PC-3 (cell line): Measurements from ENCODE around the gene GZMH. TPM values are rescaled to one million over a fixed set of nuclear protein-coding genes. Genes with fewer than 3 reads are reported as not detected.
"Not testable (repeated sequence)": the region's sequence is repeated elsewhere in the genome, so short reads cannot be mapped to it uniquely, and the experiment has no call there.

Source experiments
- ATAC-seq: fragments of 200-7000 bp; cut with Tn5 transposase; 2 replicates; pipeline ENCODE4 v1.9.1; 2020; ENCODE audit warnings: mild to moderate bottlenecking, moderate library complexity
- BruUV-seq: library from RNA; stranded (reverse); fragments of 400-500 nt; replicated peaks from 2 replicates; lab custom pipeline; 2021; lab: Mats Ljungman, UMichigan
- CTCF ChIA-PET: fragments of 300-600 bp; sonication (Branson Sonifier 250); formaldehyde crosslinking; loops from one replicate; lab custom pipeline; 2022; ENCODE audit warnings: antibody characterized with exemption; lab: Charles Lee
- POLR2A ChIA-PET: fragments of 300-600 bp; sonication (Branson Sonifier 250); formaldehyde crosslinking; loops from one replicate; lab custom pipeline; 2022; ENCODE audit warnings: antibody characterized with exemption; ENCODE audit not compliant: unreplicated experiment; lab: Charles Lee
- DNase-seq: peaks from one replicate; pipeline ENCODE4 v3.0.0-alpha.2; 2015
- H2AFZ ChIP-seq: fragments of 300-600 bp; sonication (generic); 2 replicates; pipeline ENCODE4 v1.6.0; 2016; ENCODE audit warnings: antibody characterized with exemption, low read length
- H3F3A ChIP-seq: fragments of 300-600 bp; sonication (generic); one replicate; pipeline ENCODE4 v1.6.0; 2017; ENCODE audit warnings: antibody characterized with exemption, low read length, control low read depth, mild to moderate bottlenecking; ENCODE audit not compliant: unreplicated experiment
- H3K27ac ChIP-seq: fragments of 300-600 bp; sonication (generic); 2 replicates; pipeline ENCODE4 v1.5.1; 2016; ENCODE audit warnings: mild to moderate bottlenecking, low read length
- H3K27me3 ChIP-seq: fragments of 300-600 bp; sonication (generic); 2 replicates; pipeline ENCODE4 v1.6.1; 2016; ENCODE audit warnings: low read length, mixed read lengths
- H3K36me3 ChIP-seq: fragments of 300-600 bp; sonication (generic); 2 replicates; pipeline ENCODE4 v1.6.1; 2016; ENCODE audit warnings: low read depth, mixed run types, low read length, mixed read lengths
- H3K4me1 ChIP-seq: fragments of 300-600 bp; sonication (generic); 2 replicates; pipeline ENCODE4 v1.5.1; 2016; ENCODE audit warnings: low read length; ENCODE audit not compliant: insufficient read depth
- H3K4me2 ChIP-seq: fragments of 300-600 bp; sonication (generic); 2 replicates; pipeline ENCODE4 v1.6.0; 2016; ENCODE audit warnings: low read length
- H3K4me3 ChIP-seq: fragments of 300-600 bp; sonication (generic); 2 replicates; pipeline ENCODE4 v1.5.1; 2016; ENCODE audit warnings: mild to moderate bottlenecking, low read length, mixed read lengths
- H3K79me2 ChIP-seq: fragments of 300-600 bp; sonication (generic); 2 replicates; pipeline ENCODE4 v1.6.1; 2017; ENCODE audit warnings: low read length, mixed read lengths
- H3K9ac ChIP-seq: fragments of 300-600 bp; sonication (generic); 2 replicates; pipeline ENCODE4 v1.6.0; 2016; ENCODE audit warnings: mild to moderate bottlenecking, low read length
- H3K9me2 ChIP-seq: fragments of 300-600 bp; sonication (generic); replicated peaks from 2 replicates; pipeline ENCODE4 v1.6.1; 2016; ENCODE audit warnings: mixed run types, low read length, mixed read lengths
- H3K9me3 ChIP-seq: fragments of 300-600 bp; sonication (generic); 2 replicates; pipeline ENCODE4 v1.6.1; 2016; ENCODE audit warnings: low read length, mixed read lengths
- H4K20me1 ChIP-seq: fragments of 300-600 bp; sonication (generic); 2 replicates; pipeline ENCODE4 v1.6.1; 2016; ENCODE audit warnings: low read length, mixed read lengths
- EZH2 ChIP-seq: fragments of 300-600 bp; sonication (generic); IDR thresholded peaks from one replicate; pipeline ENCODE4 v1.6.1; 2017; ENCODE audit warnings: antibody characterized with exemption, mild to moderate bottlenecking, low read length; ENCODE audit not compliant: unreplicated experiment
- EZH2phosphoT487 ChIP-seq: fragments of 300-600 bp; sonication (generic); IDR thresholded peaks from 2 replicates; pipeline ENCODE4 v1.6.1; 2018; ENCODE audit warnings: mild to moderate bottlenecking, antibody characterized with exemption, low read length, borderline replicate concordance
- intact Hi-C: fragments of 100-400 bp; cut with micrococcal nuclease; formaldehyde crosslinking; loops from 2 replicates; pipeline ENCODE4 v1.9.0; 2023
- total RNA-seq: library from RNA; depleted of rRNA; stranded (reverse); fragments of >200 nt; gene quantifications from 2 replicates; pipeline ENCODE4 v1.2.3, GENCODE V29; 2014
- TF ChIP-seq, protein P1 (sequence below): fragments of 300-600 bp; sonication (generic); conservative IDR thresholded peaks from 2 replicates; pipeline ENCODE4 v1.5.1; 2017; ENCODE audit warnings: antibody characterized with exemption, low read depth, mild to moderate bottlenecking, low read length

GZMH gene
- total RNA-seq, 1 experiment from 2014 or later, result not detected

DNA sequence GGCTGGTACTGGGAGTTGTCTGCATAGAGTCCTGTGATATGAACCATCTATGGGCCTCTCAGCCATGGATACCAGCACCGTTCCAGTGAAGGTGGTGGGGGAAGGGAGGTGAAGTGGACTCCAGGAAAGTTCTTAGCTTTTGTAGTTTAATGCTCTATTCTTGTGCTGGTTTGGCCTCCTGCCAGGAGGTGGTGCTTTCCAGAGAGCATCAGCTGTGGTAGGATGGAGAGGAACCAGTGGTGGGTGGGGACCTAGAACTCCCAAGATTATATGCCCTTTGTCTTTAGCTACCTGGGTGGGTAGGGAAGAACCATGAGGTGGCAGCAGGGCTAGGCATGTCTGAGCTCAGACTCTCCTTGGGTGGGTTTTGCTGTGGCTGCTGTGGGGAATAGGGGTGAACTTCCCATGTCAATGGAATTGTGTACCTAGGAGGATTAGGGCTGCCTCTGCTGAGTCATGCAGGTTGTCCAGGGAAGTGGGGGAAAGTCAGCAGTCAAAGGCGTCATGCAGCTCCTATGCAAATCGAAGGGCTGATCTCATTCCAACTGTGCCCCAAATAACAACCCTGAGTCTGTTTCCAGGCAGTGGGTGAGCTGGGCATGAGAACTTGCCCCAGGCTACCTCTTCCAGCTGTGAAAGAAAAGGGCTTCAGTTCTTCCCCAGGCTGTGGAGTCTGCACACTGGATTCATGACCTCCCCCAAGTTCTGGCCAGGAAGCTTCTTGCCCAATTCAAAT lies 14.2 kb downstream of the GZMH start:
- Histone ChIP-seq H3K27me3 (no peaks in the 10 kb centered on the region), H3K9me2 (no peaks in the 10 kb centered on the region), H3K9ac (no peak overlapping the region), H3K4me1 (no peaks in the 10 kb centered on the region), H3K4me3 (no peak overlapping the region), H3K27ac (no peak overlapping the region), H3K9me3 (no peaks in the 10 kb centered on the region), H2AFZ (no peak overlapping the region), H4K20me1 (no peaks in the 10 kb centered on the region), H3F3A (no peaks in the 10 kb centered on the region), H3K79me2 (no peaks in the 10 kb centered on the region), H3K4me2 (no peak overlapping the region), H3K36me3 (no peaks in the 10 kb centered on the region)
- intact Hi-C loops, result no loop called here
- POLR2A ChIA-PET, result no interaction called here
- no TSS peak for BruUV-seq
- no peak for ATAC-seq
- DNase-seq, result no peak
- TF ChIP-seq, protein P1, sequence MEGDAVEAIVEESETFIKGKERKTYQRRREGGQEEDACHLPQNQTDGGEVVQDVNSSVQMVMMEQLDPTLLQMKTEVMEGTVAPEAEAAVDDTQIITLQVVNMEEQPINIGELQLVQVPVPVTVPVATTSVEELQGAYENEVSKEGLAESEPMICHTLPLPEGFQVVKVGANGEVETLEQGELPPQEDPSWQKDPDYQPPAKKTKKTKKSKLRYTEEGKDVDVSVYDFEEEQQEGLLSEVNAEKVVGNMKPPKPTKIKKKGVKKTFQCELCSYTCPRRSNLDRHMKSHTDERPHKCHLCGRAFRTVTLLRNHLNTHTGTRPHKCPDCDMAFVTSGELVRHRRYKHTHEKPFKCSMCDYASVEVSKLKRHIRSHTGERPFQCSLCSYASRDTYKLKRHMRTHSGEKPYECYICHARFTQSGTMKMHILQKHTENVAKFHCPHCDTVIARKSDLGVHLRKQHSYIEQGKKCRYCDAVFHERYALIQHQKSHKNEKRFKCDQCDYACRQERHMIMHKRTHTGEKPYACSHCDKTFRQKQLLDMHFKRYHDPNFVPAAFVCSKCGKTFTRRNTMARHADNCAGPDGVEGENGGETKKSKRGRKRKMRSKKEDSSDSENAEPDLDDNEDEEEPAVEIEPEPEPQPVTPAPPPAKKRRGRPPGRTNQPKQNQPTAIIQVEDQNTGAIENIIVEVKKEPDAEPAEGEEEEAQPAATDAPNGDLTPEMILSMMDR, result no peak
- no peak for TF ChIP-seq EZH2phosphoT487
- no peak for TF ChIP-seq EZH2
- CTCF ChIA-PET, result no interaction called here

- H3K4me2 ChIP-seq, ATAC-seq, H3K27ac ChIP-seq, H3F3A ChIP-seq, H3K4me1 ChIP-seq, H3K9me3 ChIP-seq, POLR2A ChIA-PET, CTCF ChIA-PET, H3K9me2 ChIP-seq, H3K4me3 ChIP-seq, intact Hi-C loops, H3K9ac ChIP-seq, BruUV-seq, H2AFZ ChIP-seq, H3K27me3 ChIP-seq, H4K20me1 ChIP-seq, DNase-seq, H3K36me3 ChIP-seq, H3K79me2 ChIP-seq: not testable (repeated sequence)
These were observed 18.5 kb downstream of the GZMH start for GRCh38 chr14:24591004-24591403.

- BruUV-seq, H3K36me3 ChIP-seq, H3K4me3 ChIP-seq, H3K9me2 ChIP-seq, ATAC-seq, H3K4me2 ChIP-seq, H3K27ac ChIP-seq, H3K79me2 ChIP-seq, POLR2A ChIA-PET, intact Hi-C loops, H3K4me1 ChIP-seq, CTCF ChIA-PET, H3K27me3 ChIP-seq, DNase-seq, H3F3A ChIP-seq, H3K9me3 ChIP-seq, H4K20me1 ChIP-seq, H3K9ac ChIP-seq, H2AFZ ChIP-seq: not testable (repeated sequence)
These were observed 25.1 kb downstream of the GZMH start for GRCh38 chr14:24584402-24584801.

DNA sequence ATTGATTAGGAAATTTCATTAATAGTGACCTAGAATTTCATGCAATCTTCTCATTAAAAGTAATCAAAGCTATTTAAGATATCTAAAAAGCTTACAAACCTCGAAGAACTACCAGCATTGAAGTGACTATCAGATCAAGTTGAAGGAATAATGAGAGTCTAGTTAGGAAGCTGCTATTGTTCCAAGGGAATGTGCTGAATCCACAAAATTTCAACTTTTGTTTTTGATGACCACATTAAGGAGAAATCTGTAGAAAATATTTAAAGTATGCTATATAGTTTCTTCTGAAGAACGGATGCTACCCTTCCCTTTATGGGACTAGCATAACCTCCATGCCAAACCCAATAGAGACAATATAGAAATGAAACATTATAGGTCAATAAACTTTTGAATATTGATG lies 30.9 kb downstream of the GZMH start:
- TF ChIP-seq EZH2phosphoT487, result no peak
- TF ChIP-seq EZH2, result no peak
- TF ChIP-seq, protein P1, result no peak
- CTCF ChIA-PET, result no interaction called here
- Histone ChIP-seq H2AFZ (no peak overlapping the region), H3K4me2 (no peak overlapping the region), H3K79me2 (no peaks in the 10 kb centered on the region), H3K27ac (no peak overlapping the region), H3K36me3 (no peaks in the 10 kb centered on the region), H3K9ac (no peak overlapping the region), H3K4me1 (no peaks in the 10 kb centered on the region), H3K9me2 (no peaks in the 10 kb centered on the region), H3K27me3 (peaks cover 34% of the 10 kb centered on the region), H3K9me3 (no peaks in the 10 kb centered on the region), H3F3A (no peaks in the 10 kb centered on the region), H3K4me3 (no peak overlapping the region), H4K20me1 (no peaks in the 10 kb centered on the region)
- DNase-seq (no peak), ATAC-seq (no peak)
- no TSS peak for BruUV-seq
- intact Hi-C loops, result no loop called here
- POLR2A ChIA-PET, result no interaction called here
